Mammary epithelial cell (primary cell): ENCODE results near the gene DHCR7.

Source experiments
- EZH2 ChIP-seq: IDR thresholded peaks from 2 replicates; pipeline ENCODE4 v1.6.1; 2012; ENCODE audit warnings: low read length, inconsistent platforms, borderline replicate concordance
- TF ChIP-seq, protein P1 (sequence below), 2 donors: IDR thresholded peaks in 1 of 2; conservative IDR thresholded peaks in 1 of 2; 2 replicates each; pipeline ENCODE4 v1.5.1; 2011 to 2012; ENCODE audit warnings: inconsistent platforms in 2 of 2, low read length in 2 of 2, mild to moderate bottlenecking in 2 of 2, control low read depth in 1 of 2, low read depth in 1 of 2; ENCODE audit not compliant: insufficient read depth in 1 of 2; ENCODE audit errors: extremely low read depth in 1 of 2

DNA sequence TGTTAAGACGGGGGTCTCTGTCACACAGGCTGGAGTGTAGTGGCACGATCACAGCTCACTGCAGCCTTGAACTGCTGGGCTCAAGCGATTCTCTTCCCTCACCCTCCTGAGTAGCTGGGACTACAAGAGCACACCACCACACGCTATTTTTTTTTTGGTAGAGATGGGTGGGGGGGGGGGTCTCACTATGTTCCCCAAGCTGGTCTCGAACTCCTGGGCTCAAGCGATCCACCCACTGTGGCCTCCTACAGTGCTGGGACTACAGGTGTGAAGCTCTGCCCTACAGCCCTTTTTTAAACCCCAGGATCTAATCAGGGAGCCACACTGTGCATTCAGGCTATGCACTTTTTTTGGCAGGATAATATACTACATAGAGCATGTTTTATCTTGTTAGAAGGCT, 1.4 kb upstream of the DHCR7 start:
- TF ChIP-seq, protein P1, sequence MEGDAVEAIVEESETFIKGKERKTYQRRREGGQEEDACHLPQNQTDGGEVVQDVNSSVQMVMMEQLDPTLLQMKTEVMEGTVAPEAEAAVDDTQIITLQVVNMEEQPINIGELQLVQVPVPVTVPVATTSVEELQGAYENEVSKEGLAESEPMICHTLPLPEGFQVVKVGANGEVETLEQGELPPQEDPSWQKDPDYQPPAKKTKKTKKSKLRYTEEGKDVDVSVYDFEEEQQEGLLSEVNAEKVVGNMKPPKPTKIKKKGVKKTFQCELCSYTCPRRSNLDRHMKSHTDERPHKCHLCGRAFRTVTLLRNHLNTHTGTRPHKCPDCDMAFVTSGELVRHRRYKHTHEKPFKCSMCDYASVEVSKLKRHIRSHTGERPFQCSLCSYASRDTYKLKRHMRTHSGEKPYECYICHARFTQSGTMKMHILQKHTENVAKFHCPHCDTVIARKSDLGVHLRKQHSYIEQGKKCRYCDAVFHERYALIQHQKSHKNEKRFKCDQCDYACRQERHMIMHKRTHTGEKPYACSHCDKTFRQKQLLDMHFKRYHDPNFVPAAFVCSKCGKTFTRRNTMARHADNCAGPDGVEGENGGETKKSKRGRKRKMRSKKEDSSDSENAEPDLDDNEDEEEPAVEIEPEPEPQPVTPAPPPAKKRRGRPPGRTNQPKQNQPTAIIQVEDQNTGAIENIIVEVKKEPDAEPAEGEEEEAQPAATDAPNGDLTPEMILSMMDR (conservative IDR thresholded peaks at IDR 0.05 in 1 of 2, IDR thresholded peaks at IDR 0.05 in 1 of 2; ENCODE audit: extremely low read depth in 1 of 2, insufficient read depth in 1 of 2, low read depth in 1 of 2, low read length in 2 of 2) = no peak
- TF ChIP-seq EZH2 = no peak
